Measurements from ENCODE around the gene CERS6. TPM values are rescaled to one million over a fixed set of nuclear protein-coding genes. Genes with fewer than 3 reads are reported as not detected.

Gene CERS6
- total and polyA plus RNA-seq, 10 of the 15 experiments (the other 5 are each of a cell fraction or from before 2014, with no cell fraction given): 1.3 to 20.4 (median 14.1) TPM

GRCh38 chr2:168699844-168700417, 243.9 kb downstream of the CERS6 start (continued):
- TF ChIP-seq ZNF592 (IDR thresholded peaks at IDR 0.05): no peak
- no peak for TF ChIP-seq ZNF384 (IDR thresholded peaks at IDR 0.05; ENCODE audit: borderline replicate concordance, low read depth, low read length)
- no peak for TF ChIP-seq CEBPZ (IDR thresholded peaks at IDR 0.05; ENCODE audit: low read depth, low read length)
- TF ChIP-seq RFX5 (IDR thresholded peaks at IDR 0.05; ENCODE audit: low read depth, low read length): no peak
- TF ChIP-seq MXI1 (IDR thresholded peaks at IDR 0.05; ENCODE audit: low read depth, low read length): no peak
- no peak for TF ChIP-seq SKIL (IDR thresholded peaks at IDR 0.05; ENCODE audit: low read depth, poor library complexity, severe bottlenecking)
- TF ChIP-seq NBN (IDR thresholded peaks at IDR 0.05): no peak
- no peak for TF ChIP-seq FOXM1 (IDR thresholded peaks at IDR 0.05; ENCODE audit: low read depth, low read length)
- TF ChIP-seq JUND (IDR thresholded peaks at IDR 0.05; ENCODE audit: low read depth, low read length): no peak
- no peak for TF ChIP-seq USF2 (IDR thresholded peaks at IDR 0.05; ENCODE audit: borderline replicate concordance, low read depth, low read length)

All from GM12878 (cell line).